ENCODE data around the gene UMAD1.

- no peak for TF ChIP-seq EZH2 (IDR thresholded peaks at IDR 0.05; ENCODE audit: low read depth, unreplicated experiment)
- TF ChIP-seq CTCF (conservative IDR thresholded peaks at IDR 0.05; ENCODE audit: low read depth in 2 of 2): no peak
- no peak for TF ChIP-seq POLR2AphosphoS5 (IDR thresholded peaks at IDR 0.05; ENCODE audit: low read depth)
Observed at GRCh38 chr7:7642081-7642480, 1.5 kb downstream of the UMAD1 start.
